Measurements from ENCODE around the gene ITGB1.
"Not testable (repeated sequence)": the region's sequence is repeated elsewhere in the genome, so short reads cannot be mapped to it uniquely, and the experiment has no call there.

Gene ITGB1

DNA sequence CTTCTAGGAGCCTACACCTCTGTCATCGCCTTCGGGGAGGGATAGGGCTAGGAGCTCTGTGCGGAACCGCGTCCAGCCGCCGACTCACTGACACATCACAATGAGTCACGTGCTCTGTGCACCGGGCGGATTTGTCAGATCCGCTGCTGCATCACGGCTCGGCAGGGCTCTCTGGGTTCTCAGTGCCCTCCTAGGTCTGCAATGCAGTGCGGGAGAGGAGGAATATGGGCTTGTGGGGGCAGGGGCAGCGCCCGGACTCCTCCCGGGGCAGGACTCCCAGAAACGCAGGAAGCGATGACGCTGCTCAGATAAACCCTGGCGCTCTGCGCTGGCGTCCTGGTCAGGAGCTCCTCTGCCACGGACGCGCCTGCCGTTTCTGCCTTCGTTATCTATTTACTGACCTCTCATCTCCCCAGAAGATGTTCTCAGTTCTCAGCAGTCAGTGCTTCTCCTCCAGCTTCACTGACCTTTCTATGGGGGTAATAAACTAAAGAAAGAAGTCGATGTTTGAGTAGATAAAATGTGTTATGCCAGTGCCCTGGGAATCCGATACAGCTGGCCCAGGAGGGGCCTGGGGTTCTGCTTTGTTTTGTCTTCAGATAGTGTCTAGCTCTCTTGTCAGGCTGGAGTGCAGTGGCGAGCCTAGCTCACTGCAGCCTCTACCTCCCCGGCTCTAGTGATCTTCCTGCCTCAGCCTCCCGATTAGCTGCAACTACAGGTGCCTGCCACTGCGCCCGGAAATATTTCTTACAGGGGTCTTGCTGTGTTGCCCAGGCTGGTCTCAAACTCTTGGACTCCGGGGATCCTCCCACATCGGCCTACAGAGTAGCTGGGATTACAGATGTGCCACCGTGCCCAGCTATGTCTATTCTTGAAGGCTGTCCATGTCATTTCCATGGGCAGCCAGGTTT is 22.8 kb upstream of the ITGB1 start:
- peak; percentile 73 for DNase-seq (ENCODE audit: low read depth)

GRCh38 chr10:32980242-32980557 is 22.2 kb upstream of the ITGB1 start:
- no peak for DNase-seq (ENCODE audit: low read depth)

GRCh38 chr10:32979719-32980118 is 21.7 kb upstream of the ITGB1 start:
- not testable (repeated sequence) for DNase-seq (ENCODE audit: low read depth)

DNA sequence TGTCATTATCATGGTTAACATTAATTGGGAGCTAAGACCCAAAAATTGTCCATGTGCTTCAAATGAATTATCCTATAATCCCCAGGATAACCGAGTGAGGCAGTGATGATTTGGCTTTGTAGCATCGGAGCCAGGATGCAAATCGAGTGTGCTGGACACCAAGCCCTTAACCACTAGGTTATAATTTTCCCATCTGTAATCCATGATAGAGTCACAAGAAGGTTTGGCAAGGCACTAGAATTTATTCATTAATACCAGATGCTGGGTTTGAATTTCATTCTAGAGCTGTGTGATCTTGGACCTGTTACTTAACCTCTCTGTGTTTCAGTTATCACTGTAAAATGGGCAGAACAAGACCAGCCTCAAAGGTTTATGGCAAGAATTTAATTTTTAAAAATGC is 21.0 kb upstream of the ITGB1 start:
- DNase-seq (ENCODE audit: low read depth), result no peak

DNA sequence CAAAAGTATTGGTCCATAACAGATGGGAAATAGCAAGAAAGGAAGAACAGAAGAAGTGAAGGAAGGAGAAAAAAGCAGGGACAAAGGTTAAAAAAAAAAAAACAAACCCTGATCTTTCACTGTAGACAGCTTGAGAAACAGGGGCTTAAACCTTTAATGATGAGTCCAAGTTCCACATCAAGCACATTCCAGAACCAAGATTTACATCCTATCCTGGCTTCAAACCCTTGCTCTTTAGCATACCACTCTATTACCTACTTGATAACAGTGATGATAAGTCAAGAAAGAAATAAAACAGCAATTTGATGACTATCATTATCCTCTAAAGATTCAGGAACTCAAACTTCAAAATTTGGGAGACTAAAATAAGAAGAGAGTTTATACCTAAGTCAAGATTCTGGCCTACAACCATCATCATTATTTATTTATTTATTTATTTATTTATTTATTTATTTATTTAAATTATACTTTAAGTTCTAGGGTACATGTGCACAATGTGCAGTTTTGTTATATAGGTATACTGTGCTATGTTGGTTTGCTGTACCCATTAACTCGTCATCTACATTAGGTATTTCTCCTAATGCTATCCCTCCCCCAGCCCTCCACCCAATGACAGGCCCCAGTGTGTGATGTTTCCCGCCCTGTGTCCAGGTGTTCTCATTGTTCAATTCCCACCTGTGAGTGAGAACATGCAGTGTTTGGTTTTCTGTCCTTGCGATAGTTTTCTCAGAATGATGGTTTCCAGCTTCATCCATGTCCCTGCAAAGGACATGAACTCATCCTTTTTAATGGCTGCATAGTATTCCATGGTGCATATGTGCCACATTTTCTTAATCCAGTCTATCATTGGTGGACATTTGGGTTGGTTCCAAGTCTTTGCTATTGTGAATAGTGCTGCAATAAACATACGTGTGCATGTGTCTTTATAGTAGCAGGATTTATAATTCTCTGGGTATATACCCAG is 20.1 kb upstream of the ITGB1 start:
- not testable (repeated sequence) for DNase-seq (ENCODE audit: low read depth)

DNA sequence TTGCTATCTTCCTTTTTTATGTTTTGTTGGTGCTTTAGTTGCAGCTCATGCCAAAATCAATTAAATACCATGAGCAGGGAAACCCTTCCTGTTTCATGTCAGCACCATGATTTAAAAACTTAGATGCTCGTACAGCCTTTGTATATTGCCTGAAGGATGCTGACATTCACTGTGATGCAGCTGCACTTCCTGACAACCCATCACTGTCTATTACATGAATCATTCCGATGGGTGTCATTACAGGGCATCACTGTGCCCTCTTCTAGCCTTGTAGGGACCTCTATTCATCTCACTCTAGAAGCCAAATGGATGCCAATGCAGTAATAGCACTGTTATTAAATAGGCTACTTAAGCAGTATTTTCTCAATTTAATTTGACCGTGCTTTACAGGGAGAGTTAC is 18.3 kb upstream of the ITGB1 start:
- DNase-seq (ENCODE audit: low read depth), result no peak

- no peak for DNase-seq (ENCODE audit: low read depth)
Measured at GRCh38 chr10:32972929-32973328, 14.9 kb upstream of the ITGB1 start.

- DNase-seq (ENCODE audit: low read depth), result no peak
Measured at GRCh38 chr10:32972460-32972859, 14.4 kb upstream of the ITGB1 start.

- DNase-seq (ENCODE audit: low read depth), result no peak
Measured at GRCh38 chr10:32971536-32972091, 13.6 kb upstream of the ITGB1 start.

GRCh38 chr10:32970910-32971309 is 12.9 kb upstream of the ITGB1 start:
- no peak for DNase-seq (ENCODE audit: low read depth)

DNA sequence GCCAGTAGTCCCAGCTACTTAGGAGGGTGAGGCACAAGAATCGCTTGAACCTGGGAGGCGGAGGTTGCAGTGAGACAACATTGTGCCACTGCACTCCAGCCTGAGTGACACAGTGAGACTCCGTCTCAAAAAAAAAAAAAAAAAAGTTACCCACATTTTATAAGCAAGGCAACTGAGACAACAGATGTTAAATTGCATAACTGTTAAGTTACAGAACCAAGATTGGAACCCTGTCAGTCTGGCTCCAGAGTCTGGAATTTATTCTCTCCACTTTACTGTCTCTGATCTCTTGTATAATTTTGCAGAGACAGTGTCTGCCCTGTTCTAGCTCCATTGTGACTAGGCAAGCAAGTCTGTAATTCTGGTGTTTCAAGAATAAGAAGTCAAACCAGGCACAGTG is 6.2 kb upstream of the ITGB1 start:
- no peak for DNase-seq (ENCODE audit: low read depth)

GRCh38 chr10:32963096-32963495 is 5.1 kb upstream of the ITGB1 start:
- DNase-seq (ENCODE audit: low read depth), result no peak

DNA sequence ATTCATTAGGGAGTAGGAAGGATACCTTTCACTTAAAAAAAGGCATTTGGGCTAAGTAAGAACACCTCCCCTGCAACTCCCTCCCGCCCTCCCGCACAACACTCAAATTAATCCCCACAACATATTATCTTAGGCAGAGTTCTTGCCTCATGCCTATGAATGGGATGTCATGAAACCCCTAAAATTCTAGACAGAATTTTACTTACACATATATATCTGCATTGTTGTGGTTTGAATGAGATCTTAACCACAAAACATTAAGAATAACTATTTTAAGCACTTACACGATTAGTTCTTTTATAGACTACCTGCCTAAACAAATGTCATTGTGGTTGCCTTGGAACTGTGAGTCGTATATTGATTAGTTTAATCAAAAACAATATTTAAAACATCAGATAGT is 4.5 kb upstream of the ITGB1 start:
- DNase-seq (ENCODE audit: low read depth), result no peak

- DNase-seq (ENCODE audit: low read depth), result no peak
Measured at GRCh38 chr10:32961895-32962369, 3.9 kb upstream of the ITGB1 start.

DNA sequence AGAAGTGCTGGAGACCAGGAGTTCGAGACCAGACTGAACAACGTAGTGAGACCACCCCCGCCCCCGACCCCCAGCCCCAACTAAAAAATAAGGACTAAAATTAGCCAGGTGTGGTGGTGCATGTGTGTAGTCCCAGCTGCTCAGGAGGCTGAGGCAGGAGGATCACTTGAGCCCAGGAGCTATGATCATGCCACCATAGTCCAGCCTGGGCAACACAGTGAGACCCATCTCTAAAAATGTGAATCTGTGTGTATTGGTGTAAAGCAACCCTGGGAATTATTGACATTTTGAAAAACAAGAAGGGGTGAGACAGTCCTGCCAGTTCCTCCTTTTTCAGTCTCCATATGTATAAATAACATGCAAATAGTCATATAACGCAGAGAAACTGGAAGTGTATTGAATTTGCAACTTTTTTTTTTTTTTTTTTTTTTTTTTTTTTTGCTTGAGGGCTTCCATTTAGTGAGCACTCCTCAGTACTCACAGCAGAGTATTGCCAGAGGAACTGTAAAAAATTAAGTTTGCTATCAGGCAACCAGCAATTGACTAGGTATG is 3.4 kb upstream of the ITGB1 start:
- DNase-seq (ENCODE audit: low read depth), result no peak

DNA sequence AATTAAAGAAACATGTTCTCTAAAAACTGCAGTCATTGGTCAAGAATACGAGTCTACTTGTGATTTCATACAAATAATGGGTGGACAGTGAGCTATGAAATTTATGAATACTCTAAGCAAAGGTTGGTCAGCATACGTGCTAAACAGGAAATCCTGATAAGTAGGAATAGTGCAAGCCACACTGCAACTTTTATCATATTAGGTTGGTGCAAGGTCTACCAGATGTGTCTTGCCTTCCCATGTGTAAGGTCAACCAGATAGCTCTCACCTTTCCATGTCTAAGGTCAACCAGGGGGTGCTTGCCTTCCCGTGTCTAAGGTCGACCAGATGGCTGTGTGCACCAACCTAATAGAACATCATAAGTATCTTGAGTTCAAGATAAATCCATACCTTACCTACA is 2.0 kb upstream of the ITGB1 start:
- no peak for DNase-seq (ENCODE audit: low read depth)

DNA sequence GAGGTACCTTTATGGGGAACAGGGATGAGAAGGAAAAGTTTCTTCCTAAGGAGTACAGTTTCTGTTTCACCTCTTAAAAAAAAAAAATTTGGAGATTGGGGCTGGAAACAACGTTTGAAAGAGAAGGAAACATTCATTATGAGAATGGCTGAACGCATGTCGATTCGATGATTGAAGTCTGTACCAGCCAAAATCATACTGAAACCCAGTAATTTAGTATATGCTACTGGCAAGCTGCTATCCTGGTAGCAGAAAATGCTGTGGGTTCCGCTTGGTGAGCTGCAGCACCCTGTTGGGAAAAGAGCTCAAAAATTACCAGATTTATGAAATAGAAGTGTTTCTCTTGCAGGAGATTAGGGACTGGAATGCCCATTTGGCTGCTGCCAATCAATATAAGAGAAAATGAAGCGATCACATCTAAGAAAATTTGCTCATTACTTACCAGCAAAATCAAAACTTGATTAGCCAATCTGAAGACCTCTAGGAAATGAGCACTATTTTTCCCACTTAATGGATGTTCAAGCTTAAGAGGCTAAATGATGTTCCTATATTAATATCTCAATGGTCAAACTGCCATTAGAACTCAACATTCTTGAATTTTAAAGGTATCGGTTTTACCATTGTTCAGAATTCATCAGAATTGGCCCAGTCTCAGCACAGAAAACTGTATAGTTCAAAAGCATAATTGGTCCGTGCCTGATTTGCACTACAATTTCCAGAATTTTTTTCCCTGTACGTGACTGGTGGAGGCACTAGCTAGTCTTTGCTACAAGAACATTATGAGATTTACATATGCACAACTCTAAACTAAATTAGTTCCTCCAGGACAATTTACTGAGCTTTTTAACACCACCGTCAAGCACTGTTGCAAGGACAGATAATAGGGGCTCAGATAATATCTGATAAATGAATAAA is 1.2 kb upstream of the ITGB1 start:
- DNase-seq (ENCODE audit: low read depth), result no peak

- DNase-seq (ENCODE audit: low read depth), result peak; percentile 18
Measured at GRCh38 chr10:32957341-32958084, 517 bp downstream of the ITGB1 start.

- no peak for DNase-seq (ENCODE audit: low read depth)
Measured at GRCh38 chr10:32956365-32957197, 1.4 kb downstream of the ITGB1 start.

DNA sequence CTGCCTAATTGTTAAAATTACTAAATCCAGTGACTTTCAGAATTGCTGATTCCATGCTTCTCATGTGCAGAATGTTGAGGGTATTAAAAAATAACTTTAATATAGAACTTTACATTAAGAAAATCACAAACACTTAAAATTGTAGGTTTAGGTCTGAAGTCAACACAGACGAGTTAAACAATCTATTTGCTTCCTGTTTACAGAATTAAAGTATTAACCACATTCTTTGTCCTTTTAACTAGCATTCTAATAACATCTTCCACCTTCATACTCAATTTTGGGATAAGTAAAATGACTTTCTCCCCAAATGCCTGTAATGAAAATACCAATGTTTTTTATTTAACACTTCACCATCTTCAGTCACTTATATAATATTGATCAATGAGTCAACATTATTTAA is 2.2 kb downstream of the ITGB1 start:
- no peak for DNase-seq (ENCODE audit: low read depth)
